Neural progenitor cell (in vitro differentiated cells): Measurements from ENCODE around the gene NRF1. TPM values are rescaled to one million over a fixed set of nuclear protein-coding genes. Genes with fewer than 3 reads are reported as not detected.

Experiments used
- DNase-seq: peaks from one replicate; pipeline ENCODE4 v3.0.0-alpha.2; 2016; ENCODE audit warnings: low spot score
- H2AFZ ChIP-seq: fragments of 200-600 bp; sonication (generic); replicated peaks from 2 replicates; pipeline ENCODE4 v1.6.1; 2016; ENCODE audit warnings: antibody characterized with exemption
- H3F3A ChIP-seq: fragments of 200-600 bp; sonication (generic); 2 replicates; pipeline ENCODE4 v1.6.1; 2016; ENCODE audit warnings: antibody characterized with exemption, low read depth
- H3K27ac ChIP-seq: fragments of 200-600 bp; sonication (generic); 2 replicates; pipeline ENCODE4 v1.5.1; 2016; ENCODE audit warnings: mild to moderate bottlenecking
- H3K27me3 ChIP-seq: fragments of 200-600 bp; sonication (generic); 2 replicates; pipeline ENCODE4 v1.6.1; 2016; ENCODE audit warnings: mild to moderate bottlenecking, moderate library complexity
- H3K36me3 ChIP-seq: fragments of 200-600 bp; sonication (generic); 2 replicates; pipeline ENCODE4 v1.5.1; 2016
- H3K4me1 ChIP-seq: fragments of 200-600 bp; sonication (generic); 2 replicates; pipeline ENCODE4 v1.6.1; 2016; ENCODE audit warnings: mixed run types
- H3K4me2 ChIP-seq: fragments of 200-600 bp; sonication (generic); 2 replicates; pipeline ENCODE4 v1.6.1; 2016
- H3K4me3 ChIP-seq: fragments of 200-600 bp; sonication (generic); 2 replicates; pipeline ENCODE4 v1.5.1; 2016
- H3K79me2 ChIP-seq: fragments of 200-600 bp; sonication (generic); 2 replicates; pipeline ENCODE4 v1.6.1; 2016; ENCODE audit warnings: low read depth
- H3K9ac ChIP-seq: fragments of 200-600 bp; sonication (generic); 2 replicates; pipeline ENCODE4 v1.6.1; 2016
- H3K9me3 ChIP-seq: fragments of 200-600 bp; sonication (generic); 2 replicates; pipeline ENCODE4 v1.5.1; 2016; ENCODE audit warnings: low read depth
- H4K20me1 ChIP-seq: fragments of 200-600 bp; sonication (generic); 2 replicates; pipeline ENCODE4 v1.6.1; 2016; ENCODE audit warnings: low read depth
- H3K27ac Mint-ChIP-seq: 3 replicates; pipeline ENCODE4 v1.8.0; 2021; ENCODE audit warnings: mixed read lengths
- H3K27me3 Mint-ChIP-seq: 2 replicates; pipeline ENCODE4 v1.8.0; 2022; ENCODE audit warnings: low read depth, mild to moderate bottlenecking, inconsistent platforms, moderate library complexity, mixed read lengths; ENCODE audit not compliant: insufficient read depth
- H3K36me3 Mint-ChIP-seq: 3 replicates; pipeline ENCODE4 v1.8.0; 2021; ENCODE audit warnings: mixed read lengths
- H3K4me1 Mint-ChIP-seq: 3 replicates; pipeline ENCODE4 v1.8.0; 2021; ENCODE audit warnings: mixed read lengths
- H3K4me3 Mint-ChIP-seq: 3 replicates; pipeline ENCODE4 v1.8.0; 2021; ENCODE audit warnings: mild to moderate bottlenecking, moderate library complexity, mixed read lengths
- H3K9me3 Mint-ChIP-seq: 3 replicates; pipeline ENCODE4 v1.8.0; 2020; ENCODE audit warnings: mixed read lengths
- EZH2 ChIP-seq: fragments of 200-600 bp; sonication (generic); IDR thresholded peaks from 2 replicates; pipeline ENCODE4 v1.6.1; 2017; ENCODE audit warnings: antibody characterized with exemption, mild to moderate bottlenecking, moderate library complexity
- EZH2phosphoT487 ChIP-seq: fragments of 200-600 bp; sonication (generic); IDR thresholded peaks from 2 replicates; pipeline ENCODE4 v1.6.1; 2017; ENCODE audit warnings: antibody characterized with exemption
- total RNA-seq: library from RNA; depleted of rRNA; stranded (reverse); fragments of >200 nt; gene quantifications from 2 replicates; pipeline ENCODE4 v1.2.3, GENCODE V29; 2015; ENCODE audit warnings: low replicate concordance
- TF ChIP-seq, protein P1 (sequence below): fragments of 200-600 bp; sonication (generic); IDR thresholded peaks from 2 replicates; pipeline ENCODE4 v1.5.1; 2017; ENCODE audit warnings: antibody characterized with exemption, mild to moderate bottlenecking

NRF1 gene
- total RNA-seq, 1 donor from 2014 or later, result 22.9 TPM

DNA sequence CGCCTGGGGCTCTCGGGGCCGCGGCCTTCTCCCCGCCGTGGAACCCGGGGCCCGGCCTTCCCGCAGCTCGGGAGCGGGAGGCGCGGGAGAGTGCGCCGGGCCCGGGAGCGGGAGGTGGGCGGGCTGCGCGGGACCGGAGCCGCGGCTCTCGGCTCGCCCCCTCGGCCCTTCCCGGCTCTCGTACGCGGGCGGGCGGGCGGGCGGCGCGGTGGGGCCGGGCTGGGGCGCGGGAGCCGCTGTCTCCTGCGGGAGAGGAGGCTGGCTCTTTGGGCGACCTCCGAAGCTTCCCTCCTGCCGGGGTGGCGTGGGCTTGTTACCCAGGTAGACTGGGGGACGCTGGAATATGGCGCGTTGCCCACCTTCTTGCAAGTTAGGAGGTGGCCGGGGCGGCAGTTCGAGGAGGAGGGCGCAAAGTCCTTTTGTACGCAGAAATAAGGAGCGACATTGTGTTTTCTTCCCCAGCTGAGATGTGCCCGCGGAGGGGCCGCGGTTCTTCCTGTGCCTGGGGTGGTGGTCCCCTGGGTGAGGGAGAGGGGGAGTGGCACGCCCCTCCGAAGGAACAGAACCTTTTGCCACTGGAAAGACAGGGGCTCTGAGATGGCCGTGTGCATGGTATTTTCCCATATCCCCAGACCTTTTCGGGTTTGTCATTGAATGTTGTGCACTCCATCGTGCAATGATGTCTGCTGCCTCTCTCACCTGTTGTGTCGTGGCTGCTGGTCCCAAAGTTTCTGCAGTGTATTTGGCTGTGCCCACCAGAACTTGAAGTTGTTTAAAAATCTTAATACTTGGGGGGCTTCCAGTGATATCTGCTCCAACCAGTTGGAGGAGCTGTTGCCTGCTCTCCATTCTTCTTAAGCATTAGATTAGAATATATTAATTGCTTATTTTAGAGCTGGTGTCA lies 844 bp downstream of the NRF1 start:
- Histone ChIP-seq H3K27me3 (no peaks in the 10 kb centered on the region), H4K20me1 (peaks cover 63% of the 10 kb centered on the region), H3K4me3 (peak overlapping the region; percentile 98), H3K36me3 (no peaks in the 10 kb centered on the region), H3K27ac (peak overlapping the region; percentile 98), H3K79me2 (peaks cover 84% of the 10 kb centered on the region), H3K9ac (peak overlapping the region; percentile 84), H3K4me2 (peak overlapping the region; percentile 87), H3K9me3 (no peaks in the 10 kb centered on the region), H3K4me1 (peaks cover 25% of the 10 kb centered on the region), H3F3A (peaks cover 4% of the 10 kb centered on the region), H2AFZ (no peak overlapping the region)
- Mint-ChIP-seq H3K27me3 (peaks cover 8% of the 10 kb centered on the region), H3K9me3 (no peaks in the 10 kb centered on the region), H3K27ac (peak overlapping the region; percentile 99), H3K4me3 (peak overlapping the region; percentile 99), H3K36me3 (peaks cover 24% of the 10 kb centered on the region), H3K4me1 (peaks cover 39% of the 10 kb centered on the region)
- no peak for TF ChIP-seq EZH2phosphoT487
- TF ChIP-seq, protein P1, sequence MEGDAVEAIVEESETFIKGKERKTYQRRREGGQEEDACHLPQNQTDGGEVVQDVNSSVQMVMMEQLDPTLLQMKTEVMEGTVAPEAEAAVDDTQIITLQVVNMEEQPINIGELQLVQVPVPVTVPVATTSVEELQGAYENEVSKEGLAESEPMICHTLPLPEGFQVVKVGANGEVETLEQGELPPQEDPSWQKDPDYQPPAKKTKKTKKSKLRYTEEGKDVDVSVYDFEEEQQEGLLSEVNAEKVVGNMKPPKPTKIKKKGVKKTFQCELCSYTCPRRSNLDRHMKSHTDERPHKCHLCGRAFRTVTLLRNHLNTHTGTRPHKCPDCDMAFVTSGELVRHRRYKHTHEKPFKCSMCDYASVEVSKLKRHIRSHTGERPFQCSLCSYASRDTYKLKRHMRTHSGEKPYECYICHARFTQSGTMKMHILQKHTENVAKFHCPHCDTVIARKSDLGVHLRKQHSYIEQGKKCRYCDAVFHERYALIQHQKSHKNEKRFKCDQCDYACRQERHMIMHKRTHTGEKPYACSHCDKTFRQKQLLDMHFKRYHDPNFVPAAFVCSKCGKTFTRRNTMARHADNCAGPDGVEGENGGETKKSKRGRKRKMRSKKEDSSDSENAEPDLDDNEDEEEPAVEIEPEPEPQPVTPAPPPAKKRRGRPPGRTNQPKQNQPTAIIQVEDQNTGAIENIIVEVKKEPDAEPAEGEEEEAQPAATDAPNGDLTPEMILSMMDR, result peak; percentile 68
- no peak for TF ChIP-seq EZH2
- peak; percentile 48 for DNase-seq

DNA sequence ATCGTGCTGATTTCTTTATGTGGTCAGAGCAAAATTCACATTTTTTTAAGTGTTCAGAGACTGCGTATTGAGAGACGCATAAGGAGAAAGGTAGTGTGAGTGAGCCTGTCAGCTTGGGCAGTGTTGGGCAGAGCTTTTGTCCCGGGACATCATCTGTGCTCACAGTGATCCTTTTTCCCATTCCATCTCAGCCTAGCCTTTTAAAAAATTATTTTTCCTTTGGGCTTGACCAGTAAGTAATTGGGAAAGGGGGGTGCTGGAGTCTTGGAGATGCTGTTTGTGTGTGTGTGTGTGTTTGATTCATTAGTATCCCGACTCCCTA lies 1.5 kb downstream of the NRF1 start:
- H3K36me3 ChIP-seq, result no peaks in the 10 kb centered on the region
- Mint-ChIP-seq H3K36me3 (peaks cover 25% of the 10 kb centered on the region), H3K9me3 (peaks cover under 1% of the 10 kb centered on the region), H3K27ac (peak overlapping the region; percentile 99), H3K27me3 (peaks cover 6% of the 10 kb centered on the region), H3K4me3 (peak overlapping the region; percentile 99), H3K4me1 (peaks cover 39% of the 10 kb centered on the region)
- peak overlapping the region; percentile 98 for H3K4me3 ChIP-seq
- no peak for TF ChIP-seq EZH2
- TF ChIP-seq, protein P1, result no peak
- TF ChIP-seq EZH2phosphoT487, result no peak
- no peak overlapping the region for H3K9ac ChIP-seq
- H3K4me2 ChIP-seq, result peak overlapping the region; percentile 87
- peaks cover 28% of the 10 kb centered on the region for H3K4me1 ChIP-seq
- H3K9me3 ChIP-seq, result no peaks in the 10 kb centered on the region
- no peak overlapping the region for H2AFZ ChIP-seq
- no peak overlapping the region for H3K27ac ChIP-seq
- no peak for DNase-seq
- peaks cover 4% of the 10 kb centered on the region for H3F3A ChIP-seq
- H3K79me2 ChIP-seq, result peaks cover 90% of the 10 kb centered on the region
- H4K20me1 ChIP-seq, result peaks cover 63% of the 10 kb centered on the region
- H3K27me3 ChIP-seq, result no peaks in the 10 kb centered on the region

DNA sequence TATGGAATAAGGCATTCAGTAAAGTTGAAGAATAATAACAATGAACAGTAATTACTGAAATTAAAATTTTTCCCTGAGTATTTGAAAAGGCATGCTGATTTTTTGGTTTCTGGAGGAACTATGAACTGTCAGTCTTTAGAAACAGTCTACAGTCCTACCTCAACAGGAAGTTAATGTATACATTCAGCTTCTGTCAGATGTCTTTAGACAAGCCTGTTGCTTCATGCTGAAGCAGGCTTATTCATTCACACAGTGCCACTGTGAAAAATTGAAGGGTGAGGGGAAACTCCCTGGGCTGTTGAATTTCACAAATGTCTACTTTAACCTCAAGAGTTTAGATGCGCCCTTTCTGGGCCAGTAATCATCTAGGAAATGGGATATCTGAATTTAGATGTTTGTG lies 3.5 kb downstream of the NRF1 start:
- peaks cover 69% of the 10 kb centered on the region for H4K20me1 ChIP-seq
- no peaks in the 10 kb centered on the region for H3K36me3 ChIP-seq
- DNase-seq, result no peak
- no peak for TF ChIP-seq EZH2
- TF ChIP-seq, protein P1, result no peak
- no peak for TF ChIP-seq EZH2phosphoT487
- H3K27ac ChIP-seq, result no peak overlapping the region
- no peak overlapping the region for H3K9ac ChIP-seq
- peaks cover 28% of the 10 kb centered on the region for H3K4me1 ChIP-seq
- H3K27me3 ChIP-seq, result no peaks in the 10 kb centered on the region
- no peak overlapping the region for H3K27ac Mint-ChIP-seq
- H3K4me3 ChIP-seq, result no peak overlapping the region
- no peaks in the 10 kb centered on the region for H3F3A ChIP-seq
- no peaks in the 10 kb centered on the region for H3K9me3 ChIP-seq
- peaks cover 4% of the 10 kb centered on the region for H3K27me3 Mint-ChIP-seq
- H2AFZ ChIP-seq, result no peak overlapping the region
- peak overlapping the region; percentile 24 for H3K4me2 ChIP-seq
- peaks cover 32% of the 10 kb centered on the region for H3K4me1 Mint-ChIP-seq
- H3K79me2 ChIP-seq, result peaks cover 96% of the 10 kb centered on the region
- H3K4me3 Mint-ChIP-seq, result no peak overlapping the region
- H3K9me3 Mint-ChIP-seq, result peaks cover 3% of the 10 kb centered on the region
- peaks cover 21% of the 10 kb centered on the region for H3K36me3 Mint-ChIP-seq
